ENCODE measurements around the gene TPI1.
"Not testable (repeated sequence)": the region's sequence is repeated elsewhere in the genome, so short reads cannot be mapped to it uniquely, and the experiment has no call there.

GRCh38 chr12:6892683-6893082 is 25.4 kb downstream of the TPI1 start:
- TF ChIP-seq CTCF (IDR thresholded peaks at IDR 0.05; ENCODE audit: low read depth, low read length, missing input control); RAD21 (IDR thresholded peaks at IDR 0.05); MAX (IDR thresholded peaks at IDR 0.05); ATF3 (IDR thresholded peaks at IDR 0.05): not testable (repeated sequence)

Measured in liver (tissue), 3 donors.